ENCODE results near the gene CLRN3. TPM values are rescaled to one million over a fixed set of nuclear protein-coding genes. Genes with fewer than 3 reads are reported as not detected.

Gene CLRN3
- total and polyA plus RNA-seq, 2 donors (not counting 1 experiment from before 2014, with no cell fraction given) = not detected

DNA sequence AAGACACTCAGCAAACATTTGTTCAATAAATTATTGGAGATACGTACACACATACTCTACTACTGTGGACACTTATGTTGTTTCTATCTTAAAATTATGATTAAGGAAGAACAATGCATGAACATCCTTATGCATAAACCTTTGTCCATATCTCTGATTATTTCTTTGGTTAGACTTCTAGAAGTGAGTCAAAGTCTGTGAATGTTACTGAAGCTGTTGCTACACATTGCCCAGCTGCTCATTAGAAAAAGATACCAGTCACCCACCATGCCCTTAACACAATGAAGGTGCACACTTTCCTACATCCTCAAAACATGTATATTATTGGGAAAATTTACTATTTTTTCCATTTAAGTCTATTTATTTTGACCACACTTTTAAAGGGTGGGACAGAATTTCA, 1.4 kb upstream of the CLRN3 start:
- Histone ChIP-seq H3K9ac (ENCODE audit: low read length) (no peak overlapping the region), H3K9me3 (ENCODE audit: control extremely low read depth in 1 of 3, control insufficient read depth in 2 of 3, insufficient read depth in 1 of 3, low read length in 2 of 3) (peaks cover 0 to 3% (median 0%) of the 10 kb centered on the region in 3 donors), H3K4me2 (replicated peaks; ENCODE audit: low read depth, low read length, poor library complexity, severe bottlenecking) (no peak overlapping the region), H3K36me3 (replicated peaks in 1 of 2; ENCODE audit: control extremely low read depth in 1 of 2, control insufficient read depth in 1 of 2, extremely low read depth in 1 of 2, insufficient read depth in 2 of 2, low read length in 1 of 2) (no peaks in the 10 kb centered on the region), H4K20me1 (ENCODE audit: control insufficient read depth, insufficient read depth, low read length, poor library complexity, severe bottlenecking) (no peaks in the 10 kb centered on the region), H2AFZ (ENCODE audit: insufficient read depth, low read depth, low read length, poor library complexity, severe bottlenecking) (no peak overlapping the region), H3K4me1 (ENCODE audit: control insufficient read depth in 2 of 2, insufficient read depth in 2 of 2, low read length in 2 of 2) (no peaks in the 10 kb centered on the region), H3K4me3 (ENCODE audit: control extremely low read depth in 1 of 5, extremely low read depth in 1 of 5, insufficient read depth in 1 of 5, low read depth in 2 of 5, low read length in 4 of 5) (no peak overlapping the region), H3K27me3 (replicated peaks in 1 of 4; ENCODE audit: control extremely low read depth in 1 of 4, control insufficient read depth in 3 of 4, insufficient read depth in 4 of 4, low read length in 3 of 4) (peaks cover 0 to 4% (median 2%) of the 10 kb centered on the region in 4 experiments), H3K79me2 (ENCODE audit: control insufficient read depth, insufficient read depth, low read length) (no peaks in the 10 kb centered on the region), H3K27ac (ENCODE audit: low read length in 2 of 2) (no peak overlapping the region)
- POLR2A ChIA-PET = no interaction called here
- Mint-ChIP-seq H3K27ac (no peak overlapping the region), H3K4me3 (no peak overlapping the region), H3K27me3 (peaks cover 5% of the 10 kb centered on the region), H3K9me3 (ENCODE audit: insufficient read depth) (no peaks in the 10 kb centered on the region), H3K4me1 (no peaks in the 10 kb centered on the region)
- ATAC-seq (ENCODE audit: low read depth) (no peak), DNase-seq (no peak)
- no CpG with 5 or more reads among the region's 1 CpG for WGBS (ENCODE audit: insufficient coverage)
- intact Hi-C loops (cut with micrococcal nuclease) = no loop called here
- TF ChIP-seq EZH2 (IDR thresholded peaks at IDR 0.05; ENCODE audit: borderline replicate concordance, insufficient read depth, low read depth, low read length, poor library complexity, severe bottlenecking) = no peak
- CTCF ChIA-PET = no interaction called here

DNA sequence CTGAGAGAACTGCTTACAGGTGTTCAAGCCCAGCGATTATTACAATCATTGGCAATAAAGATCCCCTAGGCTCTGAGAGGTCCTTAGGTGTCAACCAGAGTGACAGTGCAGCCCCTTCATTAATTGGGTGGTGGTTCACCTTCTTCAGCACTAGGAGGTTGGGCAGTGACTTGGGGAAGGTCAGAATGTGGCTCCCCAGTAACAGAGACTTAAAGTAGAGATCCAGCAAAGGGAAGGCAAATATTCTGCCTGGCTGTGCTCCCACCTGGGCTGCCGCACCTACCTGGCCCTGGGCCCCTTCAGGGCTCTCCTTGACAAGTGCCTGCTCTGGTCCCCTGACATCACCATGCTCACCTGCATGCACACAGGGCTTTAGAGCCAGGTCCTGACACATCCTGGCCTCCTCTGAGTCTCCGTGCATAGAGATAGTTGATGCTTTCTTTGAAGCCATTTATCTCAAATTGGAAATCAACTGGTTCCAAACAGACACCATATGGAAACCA, 1.9 kb downstream of the CLRN3 start:
- no peaks in the 10 kb centered on the region for H4K20me1 ChIP-seq (ENCODE audit: control insufficient read depth, insufficient read depth, low read length, poor library complexity, severe bottlenecking)
- no peak for ATAC-seq (ENCODE audit: low read depth)
- no peaks in the 10 kb centered on the region for H3K79me2 ChIP-seq (ENCODE audit: control insufficient read depth, insufficient read depth, low read length)
- ChIA-PET CTCF (interaction anchor here (1.8 kb wide), 1 partner anchor 37 kb away, joined by 5 read pairs; no protein-coding TSS in a partner anchor), POLR2A (no interaction called here)
- Mint-ChIP-seq H3K4me1 (no peaks in the 10 kb centered on the region), H3K27ac (no peak overlapping the region), H3K4me3 (no peak overlapping the region), H3K9me3 (ENCODE audit: insufficient read depth) (no peaks in the 10 kb centered on the region), H3K27me3 (peaks cover 5% of the 10 kb centered on the region)
- H3K27ac ChIP-seq (ENCODE audit: low read length in 2 of 2) = no peak overlapping the region
- WGBS (ENCODE audit: insufficient coverage) = 100% methylated on average over 1 of the region's 3 CpGs
- no peak overlapping the region for H2AFZ ChIP-seq (ENCODE audit: insufficient read depth, low read depth, low read length, poor library complexity, severe bottlenecking)
- peaks cover 0 to 3% (median 0%) of the 10 kb centered on the region in 4 experiments for H3K27me3 ChIP-seq (replicated peaks in 1 of 4; ENCODE audit: control extremely low read depth in 1 of 4, control insufficient read depth in 3 of 4, insufficient read depth in 4 of 4, low read length in 3 of 4)
- TF ChIP-seq EZH2 (IDR thresholded peaks at IDR 0.05; ENCODE audit: borderline replicate concordance, insufficient read depth, low read depth, low read length, poor library complexity, severe bottlenecking) = no peak
- TF ChIP-seq, protein P1, sequence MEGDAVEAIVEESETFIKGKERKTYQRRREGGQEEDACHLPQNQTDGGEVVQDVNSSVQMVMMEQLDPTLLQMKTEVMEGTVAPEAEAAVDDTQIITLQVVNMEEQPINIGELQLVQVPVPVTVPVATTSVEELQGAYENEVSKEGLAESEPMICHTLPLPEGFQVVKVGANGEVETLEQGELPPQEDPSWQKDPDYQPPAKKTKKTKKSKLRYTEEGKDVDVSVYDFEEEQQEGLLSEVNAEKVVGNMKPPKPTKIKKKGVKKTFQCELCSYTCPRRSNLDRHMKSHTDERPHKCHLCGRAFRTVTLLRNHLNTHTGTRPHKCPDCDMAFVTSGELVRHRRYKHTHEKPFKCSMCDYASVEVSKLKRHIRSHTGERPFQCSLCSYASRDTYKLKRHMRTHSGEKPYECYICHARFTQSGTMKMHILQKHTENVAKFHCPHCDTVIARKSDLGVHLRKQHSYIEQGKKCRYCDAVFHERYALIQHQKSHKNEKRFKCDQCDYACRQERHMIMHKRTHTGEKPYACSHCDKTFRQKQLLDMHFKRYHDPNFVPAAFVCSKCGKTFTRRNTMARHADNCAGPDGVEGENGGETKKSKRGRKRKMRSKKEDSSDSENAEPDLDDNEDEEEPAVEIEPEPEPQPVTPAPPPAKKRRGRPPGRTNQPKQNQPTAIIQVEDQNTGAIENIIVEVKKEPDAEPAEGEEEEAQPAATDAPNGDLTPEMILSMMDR (IDR thresholded peaks at IDR 0.05) = no peak
- H3K9ac ChIP-seq (ENCODE audit: low read length) = no peak overlapping the region
- no peaks in the 10 kb centered on the region for H3K36me3 ChIP-seq (replicated peaks in 1 of 2; ENCODE audit: control extremely low read depth in 1 of 2, control insufficient read depth in 1 of 2, extremely low read depth in 1 of 2, insufficient read depth in 2 of 2, low read length in 1 of 2)
- no peak for DNase-seq
- H3K4me3 ChIP-seq (ENCODE audit: control extremely low read depth in 1 of 5, extremely low read depth in 1 of 5, insufficient read depth in 1 of 5, low read depth in 2 of 5, low read length in 4 of 5) = no peak overlapping the region
- intact Hi-C loops (cut with micrococcal nuclease) = no loop called here
- no peak overlapping the region for H3K4me2 ChIP-seq (replicated peaks; ENCODE audit: low read depth, low read length, poor library complexity, severe bottlenecking)
- H3K4me1 ChIP-seq (ENCODE audit: control insufficient read depth in 2 of 2, insufficient read depth in 2 of 2, low read length in 2 of 2) = no peaks in the 10 kb centered on the region
- no peaks in the 10 kb centered on the region for H3K9me3 ChIP-seq (ENCODE audit: control extremely low read depth in 1 of 3, control insufficient read depth in 2 of 3, insufficient read depth in 1 of 3, low read length in 2 of 3)

Measured in B cell (primary cell).